GM19099 (cell line): ENCODE data around the gene EFNB3.
A peak's percentile ranks its signal among the peaks of the same experiment; 100 is the strongest.

Experiments used
- POLR2A ChIP-seq: IDR thresholded peaks from 3 replicates; pipeline ENCODE4 v1.6.1; 2011; ENCODE audit warnings: low read depth; ENCODE audit not compliant: insufficient read length; ENCODE audit errors: extremely low read depth

The EFNB3 gene

GRCh38 chr17:7687072-7687907 is 17.7 kb upstream of the EFNB3 start, which contains the start of gene TP53:
Gene TP53, minus strand, starts transcription at chr17:7687490. Its CDS starts 10,896 bp downstream, at chr17:7676594.
- TF ChIP-seq POLR2A: peak; percentile 99

DNA sequence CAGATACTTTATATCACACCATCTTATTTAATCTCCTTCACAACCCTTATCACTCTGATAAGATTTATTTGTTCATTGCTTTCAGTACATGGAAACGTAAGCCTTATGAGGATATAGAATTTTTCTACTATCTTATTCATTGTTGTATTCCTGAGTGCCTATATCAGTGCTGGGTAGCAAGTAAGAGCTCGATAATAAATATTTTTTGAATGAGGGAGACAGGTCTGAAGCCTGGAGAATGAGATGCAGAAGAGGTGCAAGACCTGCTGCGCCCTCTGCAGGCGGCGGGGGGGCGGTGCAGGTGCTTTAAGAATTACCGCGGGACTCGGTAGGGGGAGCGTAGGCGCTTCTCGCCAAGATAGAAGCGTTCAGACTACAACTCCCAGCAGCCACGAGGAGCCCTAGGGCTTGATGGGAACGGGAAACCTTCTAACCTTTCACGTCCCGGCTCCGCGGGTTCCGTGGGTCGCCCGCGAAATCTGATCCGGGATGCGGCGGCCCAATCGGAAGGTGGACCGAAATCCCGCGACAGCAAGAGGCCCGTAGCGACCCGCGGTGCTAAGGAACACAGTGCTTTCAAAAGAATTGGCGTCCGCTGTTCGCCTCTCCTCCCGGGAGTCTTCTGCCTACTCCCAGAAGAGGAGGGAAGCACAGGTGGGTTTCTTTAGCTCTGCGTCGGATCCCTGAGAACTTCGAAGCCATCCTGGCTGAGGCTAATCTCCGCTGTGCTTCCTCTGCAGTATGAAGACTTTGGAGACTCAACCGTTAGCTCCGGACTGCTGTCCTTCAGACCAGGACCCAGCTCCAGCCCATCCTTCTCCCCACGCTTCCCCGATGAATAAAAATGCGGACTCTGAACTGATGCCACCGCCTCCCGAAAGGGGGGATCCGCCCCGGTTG is 16.8 kb upstream of the EFNB3 start, which contains the start of gene WRAP53:
TSS of gene WRAP53 (plus strand) at position 570 of the 900 bp plus-strand sequence. CDS start at position 742, 172 bp downstream.
- peak; percentile 66 for TF ChIP-seq POLR2A

- no peak for TF ChIP-seq POLR2A
Measured at GRCh38 chr17:7688808-7689316, 16.1 kb upstream of the EFNB3 start.

DNA sequence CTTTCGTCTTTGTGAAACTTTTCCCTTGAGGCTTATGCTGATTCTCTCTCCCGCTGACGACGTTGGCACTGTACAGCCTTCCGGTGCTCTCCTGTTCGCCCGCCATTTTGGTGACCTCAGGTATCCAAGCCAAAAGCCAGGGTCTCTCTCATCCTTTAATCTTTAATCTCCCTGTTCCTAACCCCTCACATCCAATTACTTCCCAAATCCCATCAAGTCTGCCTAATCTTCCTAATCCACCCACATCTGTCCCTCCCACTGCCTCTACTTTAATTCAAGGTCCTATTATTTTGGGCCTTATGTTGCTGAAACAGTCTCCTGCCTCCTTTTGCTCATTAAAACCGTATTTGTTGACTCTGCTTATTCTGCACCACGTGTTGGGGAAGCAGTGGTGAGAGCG is 9.4 kb upstream of the EFNB3 start:
- no peak for TF ChIP-seq POLR2A

DNA sequence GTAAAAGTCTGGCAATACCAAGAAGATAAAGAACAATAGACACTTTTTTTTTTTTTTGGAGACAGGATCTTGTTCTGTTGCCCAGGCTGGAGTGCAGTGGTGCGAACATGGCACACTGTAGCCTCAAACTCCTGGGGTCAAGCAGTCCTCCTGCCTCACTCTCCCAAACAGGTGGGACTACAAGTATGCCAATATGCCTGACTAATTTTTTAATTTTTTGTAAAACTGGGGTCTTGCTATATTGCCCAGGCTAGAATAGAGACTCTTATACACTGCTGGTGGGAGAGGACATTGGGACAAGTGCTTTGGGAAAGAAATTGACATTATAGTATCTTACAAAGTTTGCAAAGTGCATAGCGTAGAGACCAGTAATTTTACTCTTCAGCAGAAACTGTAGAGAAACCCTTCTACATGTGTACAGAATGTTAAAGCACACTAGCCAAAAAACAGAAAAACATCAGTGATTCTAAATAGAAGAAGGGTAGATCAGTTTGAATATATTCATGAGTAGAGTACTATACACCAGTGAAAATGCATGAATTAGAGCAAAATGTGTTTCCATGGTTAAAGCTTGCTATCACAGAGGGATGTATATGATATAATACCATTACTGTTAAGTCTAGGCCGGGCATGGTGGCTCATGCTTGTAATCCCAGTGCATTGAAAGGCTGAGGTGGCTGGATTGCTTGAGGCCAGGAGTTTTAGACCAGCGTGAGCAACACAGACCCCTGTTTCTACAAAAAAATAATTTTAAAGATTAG is 7.0 kb upstream of the EFNB3 start:
- no peak for TF ChIP-seq POLR2A

DNA sequence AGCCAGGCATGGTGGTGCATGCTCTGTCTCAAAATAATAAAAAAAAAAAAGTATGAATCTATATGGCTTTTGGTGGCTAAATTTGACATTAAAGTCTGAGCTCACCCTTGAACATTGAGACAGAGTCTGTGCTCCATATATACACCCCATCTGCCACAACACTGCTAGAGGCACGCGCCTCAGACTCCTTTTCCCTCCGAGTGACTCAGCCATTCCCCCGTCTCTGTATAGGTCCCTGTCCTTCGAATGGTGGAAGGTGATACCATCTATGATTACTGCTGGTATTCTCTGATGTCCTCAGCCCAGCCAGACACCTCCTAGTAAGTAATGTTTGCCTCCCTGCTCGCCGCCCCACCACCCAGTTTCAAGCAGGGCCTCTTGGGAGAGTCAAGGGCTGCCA is 4.5 kb upstream of the EFNB3 start:
- TF ChIP-seq POLR2A: no peak

- no peak for TF ChIP-seq POLR2A
Measured at GRCh38 chr17:7701681-7702080, 3.3 kb upstream of the EFNB3 start.

GRCh38 chr17:7702776-7703175 is 2.2 kb upstream of the EFNB3 start:
- TF ChIP-seq POLR2A: no peak

DNA sequence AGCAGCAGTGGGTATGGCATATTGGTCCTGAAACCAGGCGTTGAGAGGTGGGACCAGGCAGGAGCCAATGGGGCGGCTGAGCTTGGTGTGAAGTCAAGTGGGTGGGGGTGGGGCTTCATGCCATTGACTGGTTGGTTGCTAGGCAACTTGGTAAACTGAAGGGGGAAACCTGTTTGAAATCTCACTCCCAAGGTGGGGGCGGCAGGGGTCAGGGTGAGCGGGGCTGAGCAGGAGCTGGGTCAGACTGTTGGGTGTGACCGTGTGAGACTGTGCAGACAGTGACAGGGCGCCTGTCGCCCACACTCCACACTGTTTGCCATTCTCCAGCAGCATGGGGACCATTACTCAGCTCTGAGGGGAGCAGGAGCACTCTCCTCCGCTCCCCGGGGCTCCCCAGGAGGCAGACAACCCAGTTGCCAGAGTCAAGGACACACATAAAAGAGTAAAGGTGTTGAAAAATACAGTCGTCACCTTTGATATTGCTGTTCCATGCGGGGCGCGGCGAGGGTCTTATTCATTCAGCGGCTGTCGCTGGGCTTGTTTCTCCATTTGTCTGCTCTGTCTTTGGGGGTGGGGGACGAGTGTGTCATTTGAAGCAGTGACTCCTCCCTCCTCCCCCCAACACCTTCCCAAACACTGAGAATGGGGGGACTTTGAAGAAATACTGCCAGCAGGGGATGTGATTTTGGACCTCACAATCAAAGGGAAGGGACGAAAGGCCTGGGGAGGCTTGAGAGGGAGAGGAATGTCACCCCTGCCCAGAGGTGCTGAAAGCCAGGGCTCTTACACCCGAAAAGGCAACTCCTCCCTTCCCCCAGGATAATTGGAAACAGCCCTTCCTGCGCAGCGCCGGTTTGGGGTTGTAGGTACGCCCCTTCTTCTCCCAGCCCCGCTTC is 1.2 kb upstream of the EFNB3 start:
- no peak for TF ChIP-seq POLR2A

DNA sequence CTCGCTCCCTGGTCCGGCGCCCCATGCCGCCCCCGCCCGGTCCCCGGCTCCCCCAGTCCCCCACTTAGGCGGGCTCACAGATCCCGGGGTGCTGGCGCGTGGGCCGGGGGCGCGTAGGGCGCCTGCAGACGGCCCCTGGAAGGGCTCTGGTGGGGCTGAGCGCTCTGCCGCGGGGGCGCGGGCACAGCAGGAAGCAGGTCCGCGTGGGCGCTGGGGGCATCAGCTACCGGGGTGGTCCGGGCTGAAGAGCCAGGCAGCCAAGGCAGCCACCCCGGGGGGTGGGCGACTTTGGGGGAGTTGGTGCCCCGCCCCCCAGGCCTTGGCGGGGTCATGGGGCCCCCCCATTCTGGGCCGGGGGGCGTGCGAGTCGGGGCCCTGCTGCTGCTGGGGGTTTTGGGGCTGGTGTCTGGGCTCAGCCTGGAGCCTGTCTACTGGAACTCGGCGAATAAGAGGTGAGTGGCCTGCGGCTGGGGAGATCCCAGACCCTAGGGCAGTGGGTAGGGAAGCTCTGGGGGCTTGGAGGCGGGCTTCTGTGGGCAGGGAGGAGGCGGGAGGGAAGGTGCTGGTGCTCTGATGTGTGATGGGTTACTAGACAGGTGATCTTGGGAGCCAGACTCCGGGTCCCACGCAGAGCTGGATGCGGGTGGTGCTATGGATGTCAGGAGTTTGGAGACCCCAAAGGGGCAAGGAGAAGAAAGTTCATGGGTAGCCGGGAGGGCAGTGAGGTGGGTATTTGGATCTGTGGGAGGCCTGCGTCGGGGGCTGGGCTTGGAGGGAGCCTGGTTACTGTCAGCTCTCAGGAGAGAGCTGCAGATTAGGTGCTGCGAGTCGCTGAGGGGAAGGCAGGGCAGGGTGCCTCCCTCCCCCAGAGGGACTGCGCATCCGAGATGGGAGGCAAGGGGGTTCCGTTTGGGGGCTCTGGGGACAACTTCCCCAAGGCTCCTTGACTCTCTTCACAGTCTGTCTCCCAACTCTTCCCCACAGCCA is 560 bp downstream of the EFNB3 start:
- TF ChIP-seq POLR2A: no peak

DNA sequence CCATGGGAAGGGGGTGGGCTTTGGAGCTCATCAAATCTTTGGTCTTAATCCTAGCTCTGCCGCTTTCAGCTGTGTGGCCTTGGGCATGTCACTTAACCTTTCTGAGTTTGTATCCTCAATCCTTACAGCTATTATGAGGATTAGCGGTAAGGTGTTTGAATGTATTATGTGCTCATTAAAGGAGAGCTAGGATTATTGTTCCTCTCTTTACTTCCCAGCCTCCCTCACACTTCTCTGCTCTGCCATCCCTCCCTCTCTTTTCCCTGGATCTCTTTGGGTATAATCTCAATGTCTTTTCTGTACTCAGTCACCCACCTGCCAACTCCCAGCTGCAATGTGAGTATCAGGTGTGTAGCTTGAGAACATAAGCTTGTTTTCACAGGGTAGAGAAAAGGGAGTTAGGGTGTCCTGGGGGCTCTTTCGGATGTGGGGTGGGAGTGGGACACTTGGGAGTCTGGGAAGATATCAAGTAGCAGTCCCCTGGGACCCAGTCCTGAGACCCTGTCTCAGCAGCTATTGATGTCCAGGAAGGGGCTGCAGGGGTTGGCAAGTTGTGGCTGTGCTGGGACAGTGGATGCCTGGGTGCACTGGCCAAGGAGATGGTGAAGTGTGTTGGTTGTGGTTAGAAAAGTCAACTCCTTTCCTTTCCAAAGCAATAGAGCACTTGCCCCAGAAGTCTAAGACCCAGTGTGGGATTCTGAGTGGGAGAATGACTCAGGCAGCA is 1.8 kb downstream of the EFNB3 start:
- TF ChIP-seq POLR2A: no peak

DNA sequence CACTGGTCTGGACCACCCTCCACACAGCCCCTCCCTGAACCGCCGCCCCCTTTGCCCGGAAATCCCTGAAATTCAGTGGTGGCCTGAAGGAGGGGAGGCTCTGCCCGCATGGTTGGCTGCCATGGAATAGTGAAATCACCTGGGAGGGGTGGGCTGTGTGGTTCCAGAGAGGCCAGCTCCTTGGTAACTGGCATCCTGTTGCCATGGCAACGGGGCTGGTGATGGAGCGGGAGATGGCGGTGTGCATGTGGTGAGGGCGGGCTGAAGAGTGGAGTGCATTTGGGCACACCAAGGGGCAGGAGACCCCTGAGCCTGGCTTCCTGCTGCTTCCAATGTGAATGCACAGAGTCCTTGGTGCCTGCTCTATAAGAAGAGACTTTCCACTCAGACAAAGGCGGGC is 2.4 kb downstream of the EFNB3 start:
- TF ChIP-seq POLR2A: no peak
